IPS DF 6.9 (cell line): ENCODE results near the gene MRPL1.

Source experiments
- DNase-seq: peaks from one replicate; pipeline ENCODE4 v3.0.0-alpha.2; 2013; ENCODE audit warnings: low read depth, low spot score
- H3K27ac ChIP-seq: one replicate; pipeline ENCODE4 v1.5.1; 2013; ENCODE audit warnings: low read length, control low read depth
- H3K27me3 ChIP-seq: 2 replicates; pipeline ENCODE4 v1.6.1; 2013; ENCODE audit warnings: mild to moderate bottlenecking, low read length; ENCODE audit not compliant: control insufficient read depth, insufficient read depth
- H3K36me3 ChIP-seq: 2 replicates; pipeline ENCODE4 v1.6.1; 2013; ENCODE audit warnings: low read length; ENCODE audit not compliant: control insufficient read depth, insufficient read depth
- H3K4me1 ChIP-seq: 2 replicates; pipeline ENCODE4 v1.6.1; 2013; ENCODE audit warnings: low read length; ENCODE audit not compliant: control insufficient read depth, insufficient read depth
- H3K4me3 ChIP-seq: 2 replicates; pipeline ENCODE4 v1.5.1; 2013; ENCODE audit warnings: mild to moderate bottlenecking, low read length
- H3K9me3 ChIP-seq: 2 replicates; pipeline ENCODE4 v1.6.1; 2013; ENCODE audit warnings: low read length, inconsistent platforms; ENCODE audit not compliant: control insufficient read depth, insufficient read depth
- WGBS: extraction: QIAGEN DNeasy Blood & Tissue Kit; methylation state at CpG from one replicate; pipeline ENCODE4 v1.1.7; 2013; ENCODE audit warnings: mixed read lengths, missing lambda C conversion rate; ENCODE audit not compliant: insufficient read length, insufficient coverage; 5-methylcytosine and 5-hydroxymethylcytosine counted together

The MRPL1 gene

DNA sequence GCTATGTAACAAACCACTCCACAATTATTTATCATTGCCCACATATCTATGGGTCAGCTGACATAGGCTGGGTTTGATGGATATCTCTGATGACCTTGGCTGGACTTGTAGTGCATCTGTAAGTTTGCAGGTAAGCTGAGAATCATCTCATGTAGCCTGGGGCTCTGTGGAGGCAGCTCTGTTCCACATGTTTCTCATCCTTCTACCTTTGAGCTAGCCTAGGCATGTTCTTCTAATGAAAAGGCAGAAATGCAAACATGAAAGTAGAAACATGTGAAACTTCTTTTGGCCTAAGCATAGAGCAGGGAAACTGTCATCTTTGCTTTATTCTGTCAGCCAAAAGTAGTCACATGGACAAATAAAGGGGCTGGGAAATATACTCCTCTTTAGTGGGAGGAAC lies 18.2 kb downstream of the MRPL1 start:
- H3K4me1 ChIP-seq, result 0 out of 2 replicates have a peak, but pooled peaks cover 3% of the 10 kb centered on the region
- H3K4me3 ChIP-seq, result no peak overlapping the region
- DNase-seq, result no peak
- H3K27me3 ChIP-seq, result no peaks in the 10 kb centered on the region
- H3K36me3 ChIP-seq, result no peaks in the 10 kb centered on the region
- H3K27ac ChIP-seq, result no peak overlapping the region
- no peaks in the 10 kb centered on the region for H3K9me3 ChIP-seq

GRCh38 chr4:77881460-77882295 lies 19.0 kb downstream of the MRPL1 start:
- Histone ChIP-seq H3K4me3 (no peak overlapping the region), H3K27ac (no peak overlapping the region), H3K4me1 (0 out of 2 replicates have a peak, but pooled peaks cover 3% of the 10 kb centered on the region), H3K36me3 (no peaks in the 10 kb centered on the region), H3K27me3 (no peaks in the 10 kb centered on the region), H3K9me3 (no peaks in the 10 kb centered on the region)
- no CpG with 5 or more reads among the region's 8 CpGs for WGBS
- no peak for DNase-seq

DNA sequence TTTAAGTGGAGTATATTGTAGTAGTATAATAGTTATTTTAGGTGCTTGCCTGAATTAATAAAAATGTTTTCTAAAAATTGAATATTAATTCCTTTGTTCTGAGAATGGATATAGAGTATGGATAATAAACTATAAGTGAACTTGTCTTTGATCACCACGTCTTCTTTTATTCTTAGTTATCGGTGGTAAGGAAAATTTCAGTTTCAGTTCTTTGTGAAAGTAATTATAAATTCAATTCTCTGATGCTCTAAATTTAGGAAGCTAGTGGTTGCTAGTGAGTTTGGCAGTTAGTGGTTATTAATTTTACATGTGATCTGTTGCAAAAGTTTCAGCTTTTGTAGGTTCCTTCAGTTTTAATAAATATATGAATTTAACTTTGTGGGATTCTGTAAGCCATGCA lies 30.8 kb downstream of the MRPL1 start:
- DNase-seq, result no peak
- Histone ChIP-seq H3K4me3 (no peak overlapping the region), H3K9me3 (no peaks in the 10 kb centered on the region), H3K36me3 (no peaks in the 10 kb centered on the region), H3K4me1 (no peaks in the 10 kb centered on the region), H3K27ac (no peak overlapping the region), H3K27me3 (no peaks in the 10 kb centered on the region)
- no CpG with 5 or more reads among the region's 2 CpGs for WGBS

GRCh38 chr4:77899607-77900006 lies 37.0 kb downstream of the MRPL1 start:
- WGBS, result 100% methylated on average over 1 of the region's 1 CpG
- Histone ChIP-seq H3K27ac (no peak overlapping the region), H3K36me3 (no peaks in the 10 kb centered on the region), H3K9me3 (no peaks in the 10 kb centered on the region), H3K27me3 (no peaks in the 10 kb centered on the region), H3K4me3 (no peak overlapping the region), H3K4me1 (no peaks in the 10 kb centered on the region)
- no peak for DNase-seq

- WGBS, result no CpG with 5 or more reads among the region's 1 CpG
- Histone ChIP-seq H3K27ac (no peak overlapping the region), H3K4me1 (no peaks in the 10 kb centered on the region), H3K4me3 (no peak overlapping the region), H3K9me3 (no peaks in the 10 kb centered on the region), H3K27me3 (no peaks in the 10 kb centered on the region), H3K36me3 (no peaks in the 10 kb centered on the region)
- DNase-seq, result no peak
These were observed 40.6 kb downstream of the MRPL1 start for GRCh38 chr4:77903186-77903585.

GRCh38 chr4:77905651-77906263 lies 43.1 kb downstream of the MRPL1 start:
- Histone ChIP-seq H3K27me3 (no peaks in the 10 kb centered on the region), H3K9me3 (no peaks in the 10 kb centered on the region), H3K27ac (no peak overlapping the region), H3K4me3 (no peak overlapping the region), H3K36me3 (no peaks in the 10 kb centered on the region), H3K4me1 (no peaks in the 10 kb centered on the region)
- no peak for DNase-seq

DNA sequence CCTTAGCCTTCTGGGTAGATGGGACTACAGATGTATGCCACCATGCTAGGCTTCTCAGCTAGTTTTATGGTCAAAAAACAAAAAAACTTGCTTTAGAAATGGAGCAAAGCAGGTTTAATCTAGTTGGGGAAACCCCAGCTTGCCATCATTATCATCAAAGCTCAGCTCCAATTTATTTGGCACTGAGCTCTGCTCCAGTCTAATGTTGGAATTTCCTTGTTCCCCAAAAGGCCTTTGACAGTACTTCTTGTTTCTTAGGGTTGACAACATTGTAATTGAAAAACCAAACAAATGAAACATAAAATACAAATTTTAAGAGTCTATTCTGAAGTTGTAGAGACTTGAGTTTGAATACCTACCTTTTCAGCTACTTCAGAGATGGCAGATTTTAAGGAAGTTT lies 48.0 kb downstream of the MRPL1 start:
- Histone ChIP-seq H3K36me3 (no peaks in the 10 kb centered on the region), H3K27ac (no peak overlapping the region), H3K9me3 (no peaks in the 10 kb centered on the region), H3K4me1 (no peaks in the 10 kb centered on the region), H3K27me3 (no peaks in the 10 kb centered on the region), H3K4me3 (no peak overlapping the region)
- DNase-seq, result no peak

DNA sequence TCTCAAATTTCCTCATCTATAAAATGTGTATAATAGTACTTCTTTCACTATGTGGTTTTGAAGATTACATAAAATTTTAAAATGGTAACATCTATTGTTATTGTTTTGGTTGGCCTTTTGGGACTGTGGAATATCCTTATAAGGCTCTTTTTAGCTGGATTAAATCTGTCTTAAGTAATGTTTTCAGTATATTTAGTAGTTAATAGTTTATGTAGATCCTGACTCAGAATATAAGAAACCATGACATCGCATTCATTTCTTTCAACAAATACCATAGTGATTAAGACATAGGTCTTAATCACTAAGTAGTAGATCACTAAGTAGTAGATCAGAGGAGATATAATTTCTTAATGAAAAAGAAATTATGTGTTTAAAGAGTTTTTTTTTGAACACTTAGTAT lies 48.5 kb downstream of the MRPL1 start:
- no peaks in the 10 kb centered on the region for H3K27me3 ChIP-seq
- no peak overlapping the region for H3K4me3 ChIP-seq
- H3K9me3 ChIP-seq, result no peaks in the 10 kb centered on the region
- no peak overlapping the region for H3K27ac ChIP-seq
- H3K36me3 ChIP-seq, result no peaks in the 10 kb centered on the region
- H3K4me1 ChIP-seq, result no peaks in the 10 kb centered on the region
- DNase-seq, result no peak
- no CpG with 5 or more reads among the region's 1 CpG for WGBS

DNA sequence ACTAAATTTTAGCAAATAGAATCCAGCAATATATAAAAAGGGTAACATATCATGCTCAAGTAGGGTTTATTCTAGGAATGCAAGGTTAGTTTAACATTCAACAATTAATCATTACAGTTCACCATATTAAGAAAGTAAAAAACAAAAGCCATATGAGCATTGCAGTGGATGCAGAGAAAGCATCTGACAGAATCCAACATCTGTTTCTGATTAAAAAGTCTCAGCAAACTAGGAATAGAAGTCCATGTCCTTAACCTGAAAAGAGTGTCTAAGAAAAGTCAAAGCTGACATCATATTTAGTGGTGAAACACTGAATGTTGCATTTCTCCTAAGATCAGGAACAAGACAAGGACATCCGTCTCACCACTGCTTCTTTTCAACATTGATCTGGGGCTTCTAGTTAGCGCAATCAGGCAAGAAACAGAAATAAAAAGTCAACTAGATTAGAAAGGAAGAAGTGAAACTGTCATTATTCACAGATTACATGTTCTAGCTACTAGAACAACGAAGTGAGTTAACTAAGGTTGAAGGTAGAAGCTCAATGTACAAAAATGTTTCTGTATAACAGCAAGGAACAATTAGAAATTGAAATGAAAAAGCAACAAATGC lies 49.3 kb downstream of the MRPL1 start:
- Histone ChIP-seq H3K4me1 (no peaks in the 10 kb centered on the region), H3K4me3 (no peak overlapping the region), H3K9me3 (no peaks in the 10 kb centered on the region), H3K27me3 (no peaks in the 10 kb centered on the region), H3K36me3 (no peaks in the 10 kb centered on the region), H3K27ac (no peak overlapping the region)
- DNase-seq, result no peak
- WGBS, result no CpG with 5 or more reads among the region's 3 CpGs

- WGBS, result no CpG with 5 or more reads among the region's 3 CpGs
These were observed 50.7 kb downstream of the MRPL1 start for GRCh38 chr4:77913348-77913747.

GRCh38 chr4:77917075-77917474 lies 54.4 kb downstream of the MRPL1 start:
- no peaks in the 10 kb centered on the region for H3K4me1 ChIP-seq
- WGBS, result no CpG with 5 or more reads among the region's 2 CpGs
- no peak overlapping the region for H3K4me3 ChIP-seq
- H3K36me3 ChIP-seq, result no peaks in the 10 kb centered on the region
- H3K27me3 ChIP-seq, result no peaks in the 10 kb centered on the region
- no peak for DNase-seq
- no peaks in the 10 kb centered on the region for H3K9me3 ChIP-seq
- no peak overlapping the region for H3K27ac ChIP-seq

More at GRCh38 chr4:77913348-77913747, 50.7 kb downstream of the MRPL1 start:
- no peak for DNase-seq
- Histone ChIP-seq H3K9me3 (no peaks in the 10 kb centered on the region), H3K27ac (no peak overlapping the region), H3K27me3 (no peaks in the 10 kb centered on the region), H3K4me1 (no peaks in the 10 kb centered on the region), H3K4me3 (no peak overlapping the region), H3K36me3 (no peaks in the 10 kb centered on the region)
